GM12878 (cell line): ENCODE data around the gene TJAP1. TPM values are rescaled to one million over a fixed set of nuclear protein-coding genes. Genes with fewer than 3 reads are reported as not detected.
A peak's percentile ranks its signal among the peaks of the same experiment; 100 is the strongest.

Experiments used
- ATAC-seq: fragments of 200-7000 bp; cut with Tn5 transposase; 3 replicates; pipeline ENCODE4 v1.9.1; 2020; ENCODE audit warnings: mild to moderate bottlenecking, moderate library complexity
- BruUV-seq: library from RNA; stranded (reverse); fragments of 400-500 nt; replicated peaks from 2 replicates; lab custom pipeline; 2021; lab: Mats Ljungman, UMichigan
- CTCF ChIA-PET: fragments of 300-600 bp; sonication (Branson Sonifier 250); formaldehyde crosslinking; extraction: SDS; loops from one replicate; lab custom pipeline; 2021; ENCODE audit warnings: inconsistent platforms; lab: Yijun Ruan, JAX
- POLR2A ChIA-PET: fragments of 350-600 bp; formaldehyde crosslinking; extraction: SDS; loops from one replicate; lab custom pipeline; 2021; ENCODE audit warnings: inconsistent platforms; lab: Charles Lee
- RAD21 ChIA-PET: fragments of 300-600 bp; sonication (Branson Sonifier 250); formaldehyde crosslinking; loops from one replicate; lab custom pipeline; 2023; ENCODE audit warnings: antibody characterized with exemption; ENCODE audit not compliant: unreplicated experiment; lab: Charles Lee
- SMC1A ChIA-PET: fragments of 300-600 bp; sonication (Branson Sonifier 250); formaldehyde crosslinking; loops from one replicate; lab custom pipeline; 2023; ENCODE audit not compliant: unreplicated experiment, uncharacterized antibody; lab: Charles Lee
- DNase-seq: peaks from one replicate; pipeline ENCODE4 v3.0.0-alpha.2; 2011; ENCODE audit warnings: low read depth, low spot score
- FAIRE-seq: peaks from 3 replicates; lab custom pipeline; 2011; peaks lifted over from hg19 to GRCh38; lab: Jason Lieb, UNC
- H2AFZ ChIP-seq: 2 replicates; pipeline ENCODE4 v1.6.0; 2011; ENCODE audit warnings: low read depth, low read length, control low read depth; ENCODE audit not compliant: control insufficient read depth
- H3K27ac ChIP-seq: 2 replicates; pipeline ENCODE4 v1.5.1; 2011; ENCODE audit warnings: control low read depth; ENCODE audit not compliant: control insufficient read depth, insufficient read depth
- H3K27me3 ChIP-seq, 2 experiments: replicated peaks in 1 of 2; 2 replicates each; pipeline versions ENCODE4 v1.6.0 to v1.6.1; 2011; ENCODE audit warnings: low read length in 1 of 2; ENCODE audit not compliant: control insufficient read depth in 2 of 2, insufficient read depth in 2 of 2
- H3K36me3 ChIP-seq, 2 experiments: 2 replicates each; pipeline ENCODE4 v1.5.1; 2011; ENCODE audit warnings: low read length in 1 of 2; ENCODE audit not compliant: control insufficient read depth in 2 of 2, insufficient read depth in 2 of 2
- H3K4me1 ChIP-seq: 2 replicates; pipeline ENCODE4 v1.6.1; 2011; ENCODE audit warnings: mild to moderate bottlenecking, low read length, moderate library complexity, mixed read lengths; ENCODE audit not compliant: control insufficient read depth, insufficient read depth
- H3K4me2 ChIP-seq: 2 replicates; pipeline ENCODE4 v1.6.0; 2011; ENCODE audit warnings: control low read depth; ENCODE audit not compliant: control insufficient read depth, insufficient read depth
- H3K4me3 ChIP-seq: fragments of 200-600 bp; sonication (generic); 2 replicates; pipeline ENCODE4 v1.5.1; 2016
- H3K79me2 ChIP-seq: 2 replicates; pipeline ENCODE4 v1.6.0; 2011; ENCODE audit warnings: low read length; ENCODE audit not compliant: control insufficient read depth, insufficient read depth
- H3K9ac ChIP-seq: 2 replicates; pipeline ENCODE4 v1.8.0; 2011; ENCODE audit warnings: low read length, control low read depth, mixed read lengths; ENCODE audit not compliant: control insufficient read depth, insufficient read depth
- H3K9me3 ChIP-seq: replicated peaks from 3 replicates; pipeline ENCODE4 v1.5.1; 2011; ENCODE audit warnings: mild to moderate bottlenecking, low read length; ENCODE audit not compliant: control insufficient read depth, insufficient read depth
- H4K20me1 ChIP-seq: 2 replicates; pipeline ENCODE4 v1.6.0; 2011; ENCODE audit not compliant: control insufficient read depth, insufficient read depth
- BCLAF1 ChIP-seq: fragments of 450-650 bp; IDR thresholded peaks from 2 replicates; pipeline ENCODE4 v1.6.1; 2017; ENCODE audit warnings: antibody characterized with exemption, mild to moderate bottlenecking, moderate library complexity
- BHLHE40 ChIP-seq, 2 experiments: fragments of 450-650 bp in 1 of 2; IDR thresholded peaks; 2 replicates each; pipeline ENCODE4 v1.6.1; 2011 to 2017; ENCODE audit warnings: low read depth in 2 of 2, borderline replicate concordance in 1 of 2, improper control_type of control experiment in 1 of 2, low read length in 1 of 2, mild to moderate bottlenecking in 1 of 2
- CEBPB ChIP-seq, 2 experiments: fragments of 150-350 bp in 1 of 2; IDR thresholded peaks; 2 replicates each; pipeline ENCODE4 v1.6.1; 2012 to 2014; ENCODE audit warnings: low read depth in 2 of 2, low read length in 2 of 2, borderline replicate concordance in 1 of 2, inconsistent platforms in 1 of 2
- IKZF2 ChIP-seq, 2 experiments: fragments of 450-650 bp; IDR thresholded peaks; 2 replicates each; pipeline ENCODE4 v1.6.1; 2017; ENCODE audit warnings: mild to moderate bottlenecking in 2 of 2, moderate library complexity in 2 of 2
- KDM1A ChIP-seq: fragments of 200-600 bp; sonication (generic); IDR thresholded peaks from 2 replicates; pipeline ENCODE4 v1.6.1; 2016; ENCODE audit warnings: borderline replicate concordance
- NFXL1 ChIP-seq: fragments of 450-650 bp; IDR thresholded peaks from 2 replicates; pipeline ENCODE4 v1.6.1; 2017; ENCODE audit warnings: antibody characterized with exemption, mild to moderate bottlenecking, borderline replicate concordance
- TARDBP ChIP-seq: IDR thresholded peaks from 2 replicates; pipeline ENCODE4 v1.6.1; 2016; ENCODE audit warnings: borderline replicate concordance
- ZNF24 ChIP-seq: fragments of 450-650 bp; IDR thresholded peaks from 2 replicates; pipeline ENCODE4 v1.6.1; 2017; ENCODE audit warnings: antibody characterized with exemption, mild to moderate bottlenecking
- WGBS: methylation state at CpG from one replicate; pipeline ENCODE4 v1.1.6; 2016; ENCODE audit warnings: low lambda C conversion rate; ENCODE audit not compliant: insufficient replicate concordance, insufficient coverage; ENCODE audit errors: missing lambda C conversion rate; 5-methylcytosine and 5-hydroxymethylcytosine counted together
- in situ Hi-C: fragments of 300-500 bp; cut with MboI; formaldehyde crosslinking; loops from 9 replicates; pipeline ENCODE4 v1.14.3; 2018; ENCODE audit warnings: mixed read lengths
- intact Hi-C: fragments of 100-400 bp; cut with micrococcal nuclease; formaldehyde crosslinking; loops from one replicate; pipeline ENCODE4 v1.14.2; 2022; ENCODE audit not compliant: unreplicated experiment
- polyA plus RNA-seq, 11 experiments: library from polyadenylated mRNA; depleted of rRNA in 4 of 11; unstranded in 6 of 11; stranded (reverse) in 5 of 11; fragments of >200 nt; fragmentation: Nextera tagmentation in 4 of 11; fragmentation: Illumina TruSeq in 1 of 11; extraction: Ambion mirVana in 4 of 11; extraction: Trizol in 1 of 11; gene quantifications; 1 replicate in 1 of 11; 2 replicates in 10 of 11; pipeline versions ENCODE4 v1.2.1 to v1.2.3, GENCODE V29; 2011 to 2016; ENCODE audit warnings: inconsistent platforms in 2 of 11, missing spikeins in 2 of 11, low read depth in 1 of 11
- total RNA-seq, 4 experiments: library from RNA; depleted of rRNA in 3 of 4; stranded (reverse); fragments of >200 nt in 3 of 4; fragmentation: Illumina TruSeq in 1 of 4; extraction: Trizol in 1 of 4; gene quantifications; 2 replicates each; pipeline versions ENCODE4 v1.2.1 to v1.2.3, GENCODE V29; 2013 to 2021
- TF ChIP-seq, protein P1 (sequence below): fragments of 450-650 bp; IDR thresholded peaks from 2 replicates; pipeline ENCODE4 v1.6.1; 2017; ENCODE audit warnings: mild to moderate bottlenecking, moderate library complexity

TJAP1 gene
- total and polyA plus RNA-seq, 10 of the 15 experiments (the other 5 are each of a cell fraction or from before 2014, with no cell fraction given) = 0.11 to 22.6 (median 12.8) TPM

GRCh38 chr6:43481591-43482236 is 4.3 kb downstream of the TJAP1 start:
- 92% methylated on average over 11 of the region's 11 CpGs for WGBS
- ChIA-PET POLR2A (interaction anchor here (0.6 kb wide), 2 partner anchors 99 to 253 kb away, joined by 5 to 7 read pairs; no protein-coding TSS in a partner anchor), RAD21 (no interaction called here), SMC1A (no interaction called here), CTCF (interaction anchor here (0.7 to 2.2 kb wide), 2 partner anchors 25 to 143 kb away, joined by 3 to 10 read pairs; no protein-coding TSS in a partner anchor)
- no peak for TF ChIP-seq ZNF24
- no peak for TF ChIP-seq TARDBP
- no peak for TF ChIP-seq IKZF2 (IDR thresholded peaks at IDR 0.05)
- no peak for TF ChIP-seq CEBPB (IDR thresholded peaks at IDR 0.05; ENCODE audit: borderline replicate concordance in 1 of 2, low read depth in 2 of 2, low read length in 2 of 2)
- TF ChIP-seq KDM1A = no peak
- no peak for TF ChIP-seq BCLAF1
- no peak for TF ChIP-seq BHLHE40 (IDR thresholded peaks at IDR 0.05; ENCODE audit: borderline replicate concordance in 1 of 2, low read depth in 2 of 2, low read length in 1 of 2)
- no peak for TF ChIP-seq NFXL1
- TF ChIP-seq, protein P1, sequence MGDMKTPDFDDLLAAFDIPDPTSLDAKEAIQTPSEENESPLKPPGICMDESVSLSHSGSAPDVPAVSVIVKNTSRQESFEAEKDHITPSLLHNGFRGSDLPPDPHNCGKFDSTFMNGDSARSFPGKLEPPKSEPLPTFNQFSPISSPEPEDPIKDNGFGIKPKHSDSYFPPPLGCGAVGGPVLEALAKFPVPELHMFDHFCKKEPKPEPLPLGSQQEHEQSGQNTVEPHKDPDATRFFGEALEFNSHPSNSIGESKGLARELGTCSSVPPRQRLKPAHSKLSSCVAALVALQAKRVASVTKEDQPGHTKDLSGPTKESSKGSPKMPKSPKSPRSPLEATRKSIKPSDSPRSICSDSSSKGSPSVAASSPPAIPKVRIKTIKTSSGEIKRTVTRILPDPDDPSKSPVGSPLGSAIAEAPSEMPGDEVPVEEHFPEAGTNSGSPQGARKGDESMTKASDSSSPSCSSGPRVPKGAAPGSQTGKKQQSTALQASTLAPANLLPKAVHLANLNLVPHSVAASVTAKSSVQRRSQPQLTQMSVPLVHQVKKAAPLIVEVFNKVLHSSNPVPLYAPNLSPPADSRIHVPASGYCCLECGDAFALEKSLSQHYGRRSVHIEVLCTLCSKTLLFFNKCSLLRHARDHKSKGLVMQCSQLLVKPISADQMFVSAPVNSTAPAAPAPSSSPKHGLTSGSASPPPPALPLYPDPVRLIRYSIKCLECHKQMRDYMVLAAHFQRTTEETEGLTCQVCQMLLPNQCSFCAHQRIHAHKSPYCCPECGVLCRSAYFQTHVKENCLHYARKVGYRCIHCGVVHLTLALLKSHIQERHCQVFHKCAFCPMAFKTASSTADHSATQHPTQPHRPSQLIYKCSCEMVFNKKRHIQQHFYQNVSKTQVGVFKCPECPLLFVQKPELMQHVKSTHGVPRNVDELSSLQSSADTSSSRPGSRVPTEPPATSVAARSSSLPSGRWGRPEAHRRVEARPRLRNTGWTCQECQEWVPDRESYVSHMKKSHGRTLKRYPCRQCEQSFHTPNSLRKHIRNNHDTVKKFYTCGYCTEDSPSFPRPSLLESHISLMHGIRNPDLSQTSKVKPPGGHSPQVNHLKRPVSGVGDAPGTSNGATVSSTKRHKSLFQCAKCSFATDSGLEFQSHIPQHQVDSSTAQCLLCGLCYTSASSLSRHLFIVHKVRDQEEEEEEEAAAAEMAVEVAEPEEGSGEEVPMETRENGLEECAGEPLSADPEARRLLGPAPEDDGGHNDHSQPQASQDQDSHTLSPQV = no peak
- Histone ChIP-seq H3K9me3 (no peaks in the 10 kb centered on the region), H3K27ac (no peak overlapping the region), H3K9ac (no peak overlapping the region), H3K79me2 (peaks cover 10% of the 10 kb centered on the region), H3K4me1 (peaks cover 4% of the 10 kb centered on the region), H3K4me3 (no peak overlapping the region), H2AFZ (no peak overlapping the region), H4K20me1 (no peaks in the 10 kb centered on the region), H3K4me2 (no peak overlapping the region), H3K27me3 (no peaks in the 10 kb centered on the region), H3K36me3 (no peaks in the 10 kb centered on the region)
- in situ Hi-C loops (no loop called here), intact Hi-C loops (no loop called here)
- BruUV-seq = TSS peak; percentile 27
- FAIRE-seq (no peak), ATAC-seq (no peak), DNase-seq (no peak)
